IMR-90 (cell line): ENCODE data around the gene HTR1E. TPM values are rescaled to one million over a fixed set of nuclear protein-coding genes. Genes with fewer than 3 reads are reported as not detected.

Source experiments
- ATAC-seq: fragments of 200-7000 bp; cut with Tn5 transposase; 2 replicates; pipeline ENCODE4 v1.9.1; 2020; ENCODE audit warnings: low read depth, mild to moderate bottlenecking, moderate library complexity
- BruUV-seq: library from RNA; stranded (reverse); fragments of 400-500 nt; replicated peaks from 2 replicates; lab custom pipeline; 2021; lab: Mats Ljungman, UMichigan
- CTCF ChIA-PET: fragments of 300-600 bp; formaldehyde crosslinking; extraction: SDS; loops from one replicate; lab custom pipeline; 2021; ENCODE audit warnings: antibody characterized with exemption; lab: Yijun Ruan, JAX
- POLR2A ChIA-PET: fragments of 300-600 bp; sonication (Branson Sonifier 250); formaldehyde crosslinking; loops from one replicate; lab custom pipeline; 2022; ENCODE audit warnings: antibody characterized with exemption; ENCODE audit not compliant: unreplicated experiment; lab: Charles Lee
- DNase-seq: peaks from one replicate; pipeline ENCODE4 v3.0.0; 2013
- H2AFZ ChIP-seq: replicated peaks from 2 replicates; pipeline ENCODE3; 2013; ENCODE audit warnings: low read length, mild to moderate bottlenecking; ENCODE audit not compliant: poor library complexity
- H2AK5ac ChIP-seq: 2 replicates; pipeline ENCODE4 v1.6.1; 2013; ENCODE audit warnings: low read depth, low read length, inconsistent platforms
- H2AK9ac ChIP-seq: replicated peaks from 2 replicates; pipeline ENCODE3; 2013; ENCODE audit warnings: mild to moderate bottlenecking, low read depth, low read length, moderate library complexity; ENCODE audit not compliant: poor library complexity
- H2BK120ac ChIP-seq: 2 replicates; pipeline ENCODE4 v1.6.1; 2013; ENCODE audit warnings: low read depth, low read length, inconsistent platforms
- H2BK15ac ChIP-seq: 3 replicates; pipeline ENCODE4 v1.6.1; 2013; ENCODE audit warnings: low read depth, low read length, inconsistent platforms
- H2BK20ac ChIP-seq: 2 replicates; pipeline ENCODE4 v1.6.1; 2013; ENCODE audit warnings: low read depth, mild to moderate bottlenecking, inconsistent platforms, low read length, moderate library complexity
- H2BK5ac ChIP-seq: 2 replicates; pipeline ENCODE4 v1.6.1; 2013; ENCODE audit warnings: mild to moderate bottlenecking, low read depth, low read length, inconsistent platforms; ENCODE audit not compliant: poor library complexity, severe bottlenecking
- H3K14ac ChIP-seq: replicated peaks from 2 replicates; pipeline ENCODE4 v1.6.1; 2013; ENCODE audit warnings: low read depth, low read length, inconsistent platforms
- H3K18ac ChIP-seq: 2 replicates; pipeline ENCODE4 v1.6.1; 2013; ENCODE audit warnings: low read depth, low read length, control low read depth
- H3K23ac ChIP-seq: 2 replicates; pipeline ENCODE4 v1.6.1; 2013; ENCODE audit warnings: low read depth, low read length, inconsistent platforms
- H3K27ac ChIP-seq: 2 replicates; pipeline ENCODE4 v1.5.1; 2013; ENCODE audit warnings: mild to moderate bottlenecking, control low read depth, low read length; ENCODE audit not compliant: insufficient read depth
- H3K27me3 ChIP-seq: 2 replicates; pipeline ENCODE4 v1.6.1; 2013; ENCODE audit warnings: low read length; ENCODE audit not compliant: control insufficient read depth, insufficient read depth
- H3K36me3 ChIP-seq: 2 replicates; pipeline ENCODE4 v1.6.1; 2013; ENCODE audit warnings: low read length, mixed read lengths; ENCODE audit not compliant: control insufficient read depth, insufficient read depth
- H3K4ac ChIP-seq: 2 replicates; pipeline ENCODE4 v1.6.1; 2013; ENCODE audit warnings: low read depth, low read length, inconsistent platforms
- H3K4me1 ChIP-seq: 2 replicates; pipeline ENCODE4 v1.6.1; 2013; ENCODE audit warnings: low read length, mixed read lengths; ENCODE audit not compliant: control insufficient read depth, insufficient read depth
- H3K4me2 ChIP-seq: 2 replicates; pipeline ENCODE4 v1.6.1; 2013; ENCODE audit warnings: low read depth, mild to moderate bottlenecking, control low read depth, low read length, moderate library complexity
- H3K4me3 ChIP-seq: 2 replicates; pipeline ENCODE4 v1.5.1; 2013; ENCODE audit warnings: low read depth, mild to moderate bottlenecking, control low read depth, low read length, moderate library complexity; ENCODE audit not compliant: insufficient read depth
- H3K56ac ChIP-seq: 2 replicates; pipeline ENCODE4 v1.6.1; 2013; ENCODE audit warnings: low read length, inconsistent platforms; ENCODE audit not compliant: insufficient read depth; ENCODE audit errors: extremely low read depth
- H3K79me1 ChIP-seq, 2 experiments: 2 replicates each; pipeline ENCODE4 v1.6.1; 2013; ENCODE audit warnings: low read length in 2 of 2, inconsistent platforms in 1 of 2, low read depth in 1 of 2
- H3K9ac ChIP-seq: 2 replicates; pipeline ENCODE4 v1.6.1; 2013; ENCODE audit warnings: low read depth, low read length, control low read depth
- H3K9me1 ChIP-seq: 2 replicates; pipeline ENCODE4 v1.6.1; 2013; ENCODE audit warnings: low read length, inconsistent platforms; ENCODE audit not compliant: insufficient read depth
- H3K9me3 ChIP-seq: 2 replicates; pipeline ENCODE4 v1.6.1; 2013; ENCODE audit warnings: low read length; ENCODE audit not compliant: control insufficient read depth, insufficient read depth
- H4K20me1 ChIP-seq: 2 replicates; pipeline ENCODE4 v1.6.1; 2013; ENCODE audit warnings: low read length, inconsistent platforms; ENCODE audit not compliant: insufficient read depth
- H4K5ac ChIP-seq: 2 replicates; pipeline ENCODE4 v1.6.1; 2013; ENCODE audit warnings: mild to moderate bottlenecking, low read depth, low read length, control low read depth
- H4K8ac ChIP-seq, 2 experiments: 2 replicates each; pipeline ENCODE4 v1.6.1; 2013; ENCODE audit warnings: low read depth in 2 of 2, low read length in 2 of 2, control low read depth in 1 of 2, inconsistent platforms in 1 of 2
- H4K91ac ChIP-seq: 2 replicates; pipeline ENCODE4 v1.6.1; 2013; ENCODE audit warnings: low read depth, low read length, inconsistent platforms; ENCODE audit not compliant: insufficient read depth
- BHLHE40 ChIP-seq: fragments of 150-350 bp; IDR thresholded peaks from 2 replicates; pipeline ENCODE4 v1.6.1; 2016; ENCODE audit warnings: mild to moderate bottlenecking, low read depth, low read length
- CEBPB ChIP-seq: IDR thresholded peaks from 2 replicates; pipeline ENCODE4 v1.6.1; 2012; ENCODE audit warnings: low read depth, low read length, improper control_type of control experiment
- CHD1 ChIP-seq: IDR thresholded peaks from 2 replicates; pipeline ENCODE4 v1.6.1; 2012; ENCODE audit warnings: low read depth, low read length, improper control_type of control experiment
- MAFK ChIP-seq: IDR thresholded peaks from 2 replicates; pipeline ENCODE4 v1.6.1; 2012; ENCODE audit warnings: low read depth, low read length, improper control_type of control experiment
- MAZ ChIP-seq: IDR thresholded peaks from 2 replicates; pipeline ENCODE4 v1.6.1; 2012; ENCODE audit warnings: low read depth, mild to moderate bottlenecking, low read length, improper control_type of control experiment, moderate library complexity, borderline replicate concordance
- MXI1 ChIP-seq: IDR thresholded peaks from 2 replicates; pipeline ENCODE4 v1.6.1; 2012; ENCODE audit warnings: low read depth, mild to moderate bottlenecking, low read length, moderate library complexity, borderline replicate concordance
- POLR2A ChIP-seq: IDR thresholded peaks from 2 replicates; pipeline ENCODE4 v1.6.1; 2012; ENCODE audit warnings: mild to moderate bottlenecking, low read depth, low read length
- RCOR1 ChIP-seq: IDR thresholded peaks from 2 replicates; pipeline ENCODE4 v1.6.1; 2012; ENCODE audit warnings: mild to moderate bottlenecking, low read length, improper control_type of control experiment; ENCODE audit not compliant: insufficient replicate concordance
- RFX5 ChIP-seq: IDR thresholded peaks from 2 replicates; pipeline ENCODE4 v1.8.0; 2012; ENCODE audit warnings: low read depth, mild to moderate bottlenecking, low read length, moderate library complexity
- SMC3 ChIP-seq: fragments of 150-350 bp; IDR thresholded peaks from 2 replicates; pipeline ENCODE4 v1.6.1; 2016; ENCODE audit warnings: low read depth, mild to moderate bottlenecking, antibody characterized with exemption, low read length, moderate library complexity
- WGBS, 2 experiments: methylation state at CpG; one replicate each; pipeline versions ENCODE4 v1.1.5 to v1.1.7; 2013; ENCODE audit warnings: missing lambda C conversion rate in 2 of 2; ENCODE audit not compliant: insufficient read length in 1 of 2; ENCODE audit errors: extremely low coverage in 2 of 2; 5-methylcytosine and 5-hydroxymethylcytosine counted together
- dilution Hi-C: fragments of 300-500 bp; cut with HindIII; formaldehyde crosslinking; loops from one replicate; pipeline ENCODE4 v1.14.3; 2018; ENCODE audit warnings: low sequenced_read_pairs; ENCODE audit not compliant: unreplicated experiment
- in situ Hi-C: fragments of 300-500 bp; cut with MboI; formaldehyde crosslinking; loops from 3 replicates; pipeline ENCODE4 v1.14.3; 2019; ENCODE audit warnings: low sequenced_read_pairs, inconsistent platforms, mixed read lengths
- intact Hi-C: fragments of 100-400 bp; cut with micrococcal nuclease; formaldehyde crosslinking; loops from 2 replicates; pipeline ENCODE4 v1.10.0; 2022
- polyA plus RNA-seq, 3 experiments: library from polyadenylated mRNA; depleted of rRNA; stranded (reverse); fragments of >200 nt; gene quantifications; 2 replicates each; pipeline ENCODE4 v1.2.3, GENCODE V29; 2012; ENCODE audit warnings: low replicate concordance in 1 of 3
- total RNA-seq: library from RNA; depleted of rRNA; stranded (reverse); fragments of >200 nt; gene quantifications from 2 replicates; pipeline ENCODE4 v1.2.3, GENCODE V29; 2012
- TF ChIP-seq, protein P1 (sequence below): fragments of 150-350 bp; IDR thresholded peaks from 2 replicates; pipeline ENCODE4 v1.6.1; 2016; ENCODE audit warnings: low read depth, mild to moderate bottlenecking, low read length, moderate library complexity, borderline replicate concordance
- TF ChIP-seq, protein P2 (sequence below): fragments of 150-350 bp; IDR thresholded peaks from 2 replicates; pipeline ENCODE4 v1.6.1; 2017; ENCODE audit warnings: mild to moderate bottlenecking, antibody characterized with exemption, low read length, low read depth

HTR1E gene
- total and polyA plus RNA-seq, 2 of the 4 experiments (the other 2 are of a cell fraction), result not detected

DNA sequence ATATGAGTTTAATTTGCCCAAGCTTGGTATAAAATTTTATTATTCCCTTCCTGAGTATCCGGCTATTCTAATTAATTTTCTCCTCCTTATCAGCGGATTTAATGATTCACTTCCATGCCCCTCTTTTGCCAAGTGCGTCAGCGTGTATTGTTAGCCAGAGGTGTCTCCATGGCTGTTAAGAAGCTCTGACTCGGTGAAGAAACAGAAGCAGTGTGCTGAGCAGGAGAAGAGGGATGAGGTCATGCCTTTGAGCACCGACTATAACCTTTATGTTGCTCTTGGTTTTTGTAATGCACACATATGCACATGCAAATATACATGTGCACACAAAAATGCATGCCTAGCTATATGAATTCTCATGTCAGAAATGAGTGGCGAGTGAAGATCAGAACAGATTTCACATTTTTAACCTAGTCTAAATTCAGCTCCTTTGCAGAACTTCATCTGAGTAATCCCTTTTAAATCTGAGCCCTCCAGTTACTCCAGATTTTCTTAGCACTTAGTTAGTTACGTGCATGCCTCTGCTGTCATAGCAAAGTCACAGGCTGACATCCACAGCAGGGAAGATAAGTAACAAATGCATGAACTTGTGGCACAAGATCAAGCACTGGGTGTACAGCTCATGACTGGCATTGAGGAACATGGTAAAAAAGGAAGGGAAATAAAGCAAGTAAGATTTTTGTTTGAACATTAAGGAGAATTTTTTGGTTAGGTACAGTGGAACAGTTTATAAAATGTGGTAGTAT, 24.3 kb downstream of the HTR1E start:
- H3K9me3 ChIP-seq, result no peaks in the 10 kb centered on the region
- H3K27me3 ChIP-seq, result no peaks in the 10 kb centered on the region
- H2BK20ac ChIP-seq, result no peak overlapping the region
- no peak overlapping the region for H2BK5ac ChIP-seq
- no peak overlapping the region for H2AK5ac ChIP-seq
- H3K9ac ChIP-seq, result no peak overlapping the region
- no peaks in the 10 kb centered on the region for H3K9me1 ChIP-seq
- no peak overlapping the region for H3K4me3 ChIP-seq
- H2AK9ac ChIP-seq, result no peak overlapping the region
- H3K4me1 ChIP-seq, result no peaks in the 10 kb centered on the region
- no peak overlapping the region for H3K14ac ChIP-seq
- intact Hi-C loops (no loop called here), dilution Hi-C loops (no loop called here), in situ Hi-C loops (no loop called here)
- H3K36me3 ChIP-seq, result no peaks in the 10 kb centered on the region
- no peak overlapping the region for H3K4me2 ChIP-seq
- H3K79me1 ChIP-seq, result no peaks in the 10 kb centered on the region
- H4K91ac ChIP-seq, result no peak overlapping the region
- 0% methylated on average over 2 of the region's 8 CpGs; no CpG with 5 or more reads in 1 of the 2 experiments for WGBS, 2 experiments
- DNase-seq, result no peak
- H3K23ac ChIP-seq, result no peak overlapping the region
- CTCF ChIA-PET, result no interaction called here
- H2BK120ac ChIP-seq, result no peak overlapping the region
- H2BK15ac ChIP-seq, result no peak overlapping the region
- no peak overlapping the region for H3K27ac ChIP-seq
- TF ChIP-seq MXI1, result no peak
- TF ChIP-seq CHD1, result no peak
- TF ChIP-seq BHLHE40, result no peak
- TF ChIP-seq SMC3, result no peak
- no peak for TF ChIP-seq RCOR1
- TF ChIP-seq MAFK, result no peak
- no peak for TF ChIP-seq CEBPB
- TF ChIP-seq, protein P1, sequence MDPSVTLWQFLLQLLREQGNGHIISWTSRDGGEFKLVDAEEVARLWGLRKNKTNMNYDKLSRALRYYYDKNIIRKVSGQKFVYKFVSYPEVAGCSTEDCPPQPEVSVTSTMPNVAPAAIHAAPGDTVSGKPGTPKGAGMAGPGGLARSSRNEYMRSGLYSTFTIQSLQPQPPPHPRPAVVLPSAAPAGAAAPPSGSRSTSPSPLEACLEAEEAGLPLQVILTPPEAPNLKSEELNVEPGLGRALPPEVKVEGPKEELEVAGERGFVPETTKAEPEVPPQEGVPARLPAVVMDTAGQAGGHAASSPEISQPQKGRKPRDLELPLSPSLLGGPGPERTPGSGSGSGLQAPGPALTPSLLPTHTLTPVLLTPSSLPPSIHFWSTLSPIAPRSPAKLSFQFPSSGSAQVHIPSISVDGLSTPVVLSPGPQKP, result no peak
- no peak for TF ChIP-seq MAZ
- TF ChIP-seq RFX5, result no peak
- TF ChIP-seq, protein P2, sequence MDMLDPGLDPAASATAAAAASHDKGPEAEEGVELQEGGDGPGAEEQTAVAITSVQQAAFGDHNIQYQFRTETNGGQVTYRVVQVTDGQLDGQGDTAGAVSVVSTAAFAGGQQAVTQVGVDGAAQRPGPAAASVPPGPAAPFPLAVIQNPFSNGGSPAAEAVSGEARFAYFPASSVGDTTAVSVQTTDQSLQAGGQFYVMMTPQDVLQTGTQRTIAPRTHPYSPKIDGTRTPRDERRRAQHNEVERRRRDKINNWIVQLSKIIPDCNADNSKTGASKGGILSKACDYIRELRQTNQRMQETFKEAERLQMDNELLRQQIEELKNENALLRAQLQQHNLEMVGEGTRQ, result no peak
- no peak for TF ChIP-seq POLR2A
- H4K8ac ChIP-seq, result no peak overlapping the region
- BruUV-seq, result no TSS peak
- no peak overlapping the region for H2AFZ ChIP-seq
- H4K5ac ChIP-seq, result no peak overlapping the region
- H4K20me1 ChIP-seq, result no peaks in the 10 kb centered on the region
- no peak overlapping the region for H3K18ac ChIP-seq
- POLR2A ChIA-PET, result no interaction called here
- H3K56ac ChIP-seq, result no peak overlapping the region
- ATAC-seq, result no peak
- no peak overlapping the region for H3K4ac ChIP-seq
